NOMO-1 treated with DMSO at 0.1 percent for 48 hours (cell line): ENCODE results near the gene RFK.
"Not testable (repeated sequence)": the region's sequence is repeated elsewhere in the genome, so short reads cannot be mapped to it uniquely, and the experiment has no call there.

Experiments
- DNase-seq: peaks from one replicate; lab custom pipeline; 2025; ENCODE audit not compliant: unreplicated experiment; lab: John Stamatoyannopoulos, UW

Gene RFK

GRCh38 chr9:76394195-76394959 is at the start of gene RFK:
TSS of gene RFK (minus strand) at chr9:76394426. CDS start at chr9:76394171, 255 bp downstream.
- DNase-seq: peak; percentile 64

GRCh38 chr9:76443887-76444286 is 49.7 kb upstream of the RFK start:
- DNase-seq: no peak

- DNase-seq: no peak
Measured at GRCh38 chr9:76441551-76442322, 47.5 kb upstream of the RFK start.

- no peak for DNase-seq
Measured at GRCh38 chr9:76438841-76439588, 44.8 kb upstream of the RFK start.

GRCh38 chr9:76437017-76437699 is 42.9 kb upstream of the RFK start:
- not testable (repeated sequence) for DNase-seq

- not testable (repeated sequence) for DNase-seq
Measured at GRCh38 chr9:76434897-76435296, 40.7 kb upstream of the RFK start.

GRCh38 chr9:76433836-76434235 is 39.6 kb upstream of the RFK start:
- no peak for DNase-seq

GRCh38 chr9:76433406-76433805 is 39.2 kb upstream of the RFK start:
- DNase-seq: no peak

- DNase-seq: no peak
Measured at GRCh38 chr9:76431601-76432000, 37.4 kb upstream of the RFK start.

- no peak for DNase-seq
Measured at GRCh38 chr9:76426807-76427419, 32.7 kb upstream of the RFK start.

- no peak for DNase-seq
Measured at GRCh38 chr9:76425677-76426453, 31.6 kb upstream of the RFK start.

- no peak for DNase-seq
Measured at GRCh38 chr9:76424491-76424890, 30.3 kb upstream of the RFK start.

GRCh38 chr9:76423216-76424177 is 29.3 kb upstream of the RFK start:
- no peak for DNase-seq

GRCh38 chr9:76419782-76420380 is 25.7 kb upstream of the RFK start:
- DNase-seq: no peak

- no peak for DNase-seq
Measured at GRCh38 chr9:76417394-76417793, 23.2 kb upstream of the RFK start.

- DNase-seq: no peak
Measured at GRCh38 chr9:76415731-76416130, 21.5 kb upstream of the RFK start.

GRCh38 chr9:76415154-76415553 is 20.9 kb upstream of the RFK start:
- DNase-seq: no peak

- peak; percentile 3 for DNase-seq
Measured at GRCh38 chr9:76414661-76415060, 20.4 kb upstream of the RFK start.
